HUDEP-2 (cell line): ENCODE results near the gene NUP210L.
A peak's percentile ranks its signal among the peaks of the same experiment; 100 is the strongest.

ENCODE experiments used
- DNase-seq, 76 experiments: peaks; one replicate each; lab custom pipeline; 2025; ENCODE audit not compliant: unreplicated experiment in 76 of 76; lab: John Stamatoyannopoulos, UW

The NUP210L gene

DNA sequence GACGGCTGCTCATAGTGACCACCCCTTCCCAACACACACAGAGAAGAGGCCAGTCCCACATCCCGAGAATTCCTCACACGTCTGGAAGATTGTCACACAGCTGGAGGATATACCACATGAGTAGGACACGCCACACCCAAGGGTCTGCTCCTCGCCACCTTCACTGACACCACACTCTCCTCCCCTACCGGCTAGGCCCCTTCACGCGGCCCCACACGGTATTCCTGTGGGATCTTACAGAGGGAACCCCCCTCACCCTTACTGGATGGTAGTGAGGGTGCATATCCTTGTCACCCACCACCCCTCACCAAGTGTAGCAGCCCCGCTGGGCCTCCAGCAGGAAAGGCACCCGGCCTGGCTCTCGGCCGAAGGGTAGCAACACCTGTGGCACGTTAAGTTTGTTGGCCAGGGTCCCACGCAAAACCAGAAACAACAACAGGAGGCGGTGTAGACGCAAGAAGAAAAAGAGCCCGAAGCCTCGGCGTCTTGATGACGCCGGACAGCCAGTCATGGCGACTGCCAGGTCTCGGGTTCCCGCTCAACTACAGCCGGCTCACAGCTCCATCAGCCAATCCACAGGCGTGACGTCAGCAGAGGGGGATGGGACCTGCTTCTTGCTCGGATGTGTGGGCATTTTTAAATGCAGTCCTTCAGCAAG lies at the start of gene NUP210L:
Gene NUP210L, minus strand, starts transcription at position 540 of the 658 bp plus-strand sequence.
- peak in 40 of 76 experiments; percentile 13 to 81 (median 40) for DNase-seq

DNA sequence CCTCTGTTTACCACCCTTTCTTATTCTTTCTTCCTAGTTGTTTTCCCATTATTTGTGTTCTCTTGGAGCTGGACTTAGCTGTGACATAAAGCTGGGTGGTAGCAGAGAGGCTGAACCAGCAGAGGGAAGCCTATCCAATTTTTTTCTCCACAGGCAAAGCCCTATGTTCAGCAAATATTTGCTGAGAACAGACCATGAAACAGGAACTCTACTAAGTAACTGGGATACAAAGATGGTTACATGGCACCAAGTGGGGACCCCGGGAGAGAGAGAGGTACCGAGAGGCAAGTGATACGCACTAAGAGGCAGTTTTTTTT lies 44.6 kb upstream of the NUP210L start:
- DNase-seq = no peak

DNA sequence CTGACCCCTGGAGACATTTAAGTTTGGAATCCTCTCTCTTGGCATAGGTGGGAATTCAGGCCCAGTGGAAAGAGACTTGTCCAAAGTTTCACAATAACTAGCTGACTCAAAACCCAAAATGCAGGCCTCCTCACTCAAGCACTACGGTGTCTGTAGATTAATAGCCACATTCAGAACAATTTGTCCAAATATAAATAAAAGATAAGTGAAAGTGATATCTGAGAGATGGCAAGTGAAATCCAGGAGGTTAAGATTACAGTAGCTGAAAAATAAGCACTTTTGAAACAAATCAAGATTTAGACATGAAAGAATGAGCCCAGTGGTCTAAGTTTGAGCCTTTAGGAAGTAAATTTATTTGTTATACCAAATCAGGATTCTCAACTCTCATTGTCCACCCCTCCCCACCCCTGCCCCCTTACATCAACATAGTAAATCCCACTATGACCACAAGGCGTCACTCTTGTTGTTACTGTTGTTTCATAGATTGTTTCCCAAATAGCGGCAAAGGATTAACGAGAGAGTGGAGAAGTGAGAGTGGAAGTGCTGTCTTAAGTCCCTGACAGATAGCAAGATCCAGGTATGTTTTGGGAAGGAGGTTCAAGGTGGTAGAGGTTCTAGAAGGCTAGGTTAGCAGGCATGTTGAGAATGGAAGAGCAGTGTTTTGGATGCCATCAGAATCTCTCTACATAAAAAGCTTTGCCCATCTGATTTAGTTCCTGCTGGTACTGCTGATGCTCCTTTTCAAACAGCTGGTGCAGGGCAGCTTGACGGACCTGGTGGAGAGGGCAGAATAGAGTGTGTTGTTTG lies 44.1 kb upstream of the NUP210L start:
- DNase-seq = peak in 30 of 76 experiments; percentile 1 to 57 (median 26)

DNA sequence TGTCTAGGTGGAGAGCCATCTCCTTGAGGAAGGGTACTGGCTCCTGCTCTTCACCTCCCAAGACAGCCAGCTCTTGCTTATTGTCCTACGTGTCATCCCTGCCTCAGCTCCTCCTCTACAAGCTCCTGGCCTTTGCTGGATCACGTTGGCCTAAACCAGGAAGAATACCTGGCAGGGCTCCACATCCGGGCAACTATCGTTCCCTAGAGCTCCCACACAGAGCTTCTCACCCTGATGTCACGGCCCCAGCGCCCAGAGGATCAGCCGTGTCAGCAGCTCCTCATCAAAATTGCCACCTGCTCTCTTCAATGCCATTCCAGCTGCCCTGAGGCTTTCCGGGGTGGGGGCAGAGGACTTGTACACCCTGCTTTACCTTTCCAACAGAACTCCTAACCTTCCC lies 38.9 kb upstream of the NUP210L start:
- no peak for DNase-seq

DNA sequence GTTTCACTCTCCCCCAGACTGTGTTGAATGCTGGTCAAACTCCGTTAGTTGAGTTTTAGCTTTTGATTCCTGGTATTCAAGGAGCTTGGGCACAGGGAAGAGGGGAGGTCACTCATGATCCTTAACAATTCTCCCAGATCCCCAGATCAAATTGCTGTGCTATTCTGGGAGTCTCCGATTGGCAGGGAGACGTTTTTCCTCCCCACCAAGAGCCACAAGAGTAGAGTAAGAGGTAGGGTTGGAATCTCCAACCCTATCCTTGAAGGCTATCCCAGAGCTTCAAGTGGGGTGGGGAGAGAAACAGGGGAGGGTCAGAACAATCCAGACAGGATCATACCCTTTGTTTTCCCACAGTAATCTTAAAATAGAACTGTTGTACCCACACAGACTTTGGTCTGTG lies 37.6 kb upstream of the NUP210L start:
- no peak for DNase-seq

DNA sequence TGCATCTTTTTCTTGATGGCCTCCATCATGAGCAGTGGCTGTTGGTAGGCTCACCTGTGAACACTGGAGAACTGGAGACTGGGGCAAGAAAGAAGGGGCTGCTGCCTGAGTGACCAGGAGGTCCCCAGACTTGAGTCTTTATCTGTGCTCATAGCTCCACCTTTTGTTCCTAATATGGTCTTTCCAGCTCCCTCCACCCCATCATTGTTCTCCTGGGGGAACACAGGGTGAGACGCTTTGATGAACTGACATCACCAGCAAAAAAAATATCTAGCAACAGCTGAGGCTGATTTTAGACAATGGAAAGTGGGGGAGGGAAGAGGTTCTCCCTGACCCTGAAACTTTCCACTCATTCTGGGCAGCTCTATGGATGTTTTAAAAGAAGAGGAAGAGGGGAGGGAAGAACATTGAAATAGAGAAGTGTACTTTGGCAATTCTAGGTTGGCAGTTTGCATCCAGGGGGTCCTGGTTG lies 37.2 kb upstream of the NUP210L start, which contains the start of gene TPM3:
Gene TPM3, minus strand, starts transcription at position 111 of the 472 bp plus-strand sequence. Its CDS starts 82 bp downstream, at position 29.
- no peak for DNase-seq

DNA sequence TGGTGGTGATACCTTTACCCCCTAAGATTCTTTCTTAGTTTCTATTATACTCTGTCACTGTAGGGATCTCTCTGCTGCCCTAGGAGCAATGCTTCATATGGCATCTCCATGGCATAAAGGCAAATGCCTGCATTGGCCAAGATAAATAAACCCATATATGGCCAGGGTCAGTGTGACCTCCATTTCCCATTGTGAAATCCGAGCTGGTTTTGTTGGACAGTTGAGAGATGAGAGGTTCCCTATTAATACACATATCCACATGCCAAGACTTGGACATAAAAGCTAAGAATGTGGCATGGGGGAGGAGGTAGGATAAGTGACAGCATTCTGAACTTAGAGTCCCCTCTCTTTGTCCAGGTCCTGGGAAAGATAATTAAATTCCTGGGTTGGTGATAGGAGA lies 35.7 kb upstream of the NUP210L start:
- no peak for DNase-seq

DNA sequence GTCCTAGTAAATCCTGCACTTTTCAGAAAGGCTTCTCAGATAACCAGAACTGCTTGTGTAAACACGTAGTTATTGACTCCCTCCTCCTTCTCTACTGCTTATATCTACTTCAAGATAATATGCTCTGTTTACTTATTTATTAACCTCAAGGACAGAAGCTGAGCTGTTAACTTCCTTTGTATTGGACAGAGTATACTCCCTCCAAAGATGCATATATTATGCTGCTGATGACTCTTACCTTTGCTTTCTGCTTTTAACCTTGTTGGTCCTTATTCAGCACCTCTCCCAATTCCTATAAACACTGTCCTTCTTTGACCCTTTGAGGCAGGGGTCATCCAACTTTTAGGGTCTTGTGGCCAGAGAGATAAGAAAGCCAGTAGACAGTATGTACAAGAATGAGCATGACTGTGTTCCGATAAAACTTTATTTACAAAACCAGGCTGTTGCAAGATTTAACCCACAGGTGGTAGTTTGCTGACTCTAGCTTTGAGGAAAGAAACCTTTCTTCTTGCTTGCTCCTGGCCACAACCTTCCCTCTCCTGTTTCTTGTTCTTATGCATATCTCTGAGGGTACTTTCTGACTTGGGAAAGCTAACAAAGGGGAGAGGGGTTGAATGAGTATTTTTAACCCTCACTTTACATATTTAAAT lies 32.1 kb upstream of the NUP210L start:
- no peak for DNase-seq

DNA sequence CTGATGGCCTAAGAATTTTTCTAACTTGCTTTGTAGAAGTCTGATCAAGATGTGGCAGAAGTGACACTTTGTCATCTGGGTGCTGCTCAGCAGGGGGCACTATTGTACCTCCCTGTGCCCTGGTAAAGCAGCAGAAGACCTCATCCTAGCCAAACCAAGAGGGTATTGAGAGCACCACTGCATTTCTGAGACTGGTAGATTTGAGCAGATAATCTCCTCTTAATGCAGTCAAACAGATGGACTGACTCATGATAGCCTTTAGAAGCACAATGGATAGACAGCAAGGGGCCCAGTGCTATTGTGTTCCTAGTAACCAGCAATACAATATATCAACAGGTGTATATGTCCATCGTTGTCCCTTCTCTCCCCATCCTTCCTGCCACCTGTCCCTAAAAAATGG lies 31.3 kb upstream of the NUP210L start:
- peak in 66 of 76 experiments; percentile 7 to 78 (median 50) for DNase-seq

DNA sequence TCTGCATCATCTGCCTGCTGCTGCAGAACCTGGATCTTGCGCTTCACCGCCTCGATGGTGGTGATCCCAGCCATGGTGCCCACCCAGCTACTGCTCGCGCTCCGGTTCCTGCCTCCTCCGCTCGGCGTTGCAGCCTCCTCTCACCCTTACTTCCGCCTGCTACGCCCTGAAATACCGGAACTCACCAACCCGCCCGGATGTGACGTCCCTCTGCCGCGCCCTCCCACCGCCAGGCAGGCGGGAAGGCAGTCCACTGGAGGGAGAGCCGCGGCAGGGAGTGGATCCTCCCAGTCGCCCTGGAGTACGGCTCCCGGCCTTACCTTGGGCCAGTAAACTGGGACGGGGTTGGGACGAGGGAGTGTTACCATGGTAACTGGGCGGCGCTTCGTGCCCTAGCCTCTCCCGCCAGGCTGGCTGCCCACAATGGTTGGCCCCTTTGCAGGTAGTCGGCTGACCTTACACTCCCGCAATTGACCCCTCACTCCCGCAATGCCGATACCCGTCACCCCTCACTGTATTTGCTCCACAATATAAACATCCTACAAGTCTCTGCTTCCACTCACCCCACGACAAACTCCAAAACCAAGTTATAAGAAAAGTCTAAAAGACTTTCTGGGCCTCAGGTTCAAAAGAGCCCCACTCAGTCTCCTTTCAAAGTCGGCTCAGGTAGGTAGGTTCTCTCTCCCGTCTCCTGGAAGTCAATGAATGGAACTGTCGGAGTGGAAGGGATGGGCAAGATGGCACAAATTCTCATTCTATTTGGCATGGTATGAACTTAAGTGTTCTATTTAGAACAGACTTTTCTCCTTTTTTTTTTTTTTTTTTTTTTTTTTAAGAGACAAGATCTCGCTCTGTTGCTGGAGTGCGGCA lies 28.4 kb upstream of the NUP210L start:
- peak in 75 of 76 experiments; percentile 52 to 96 (median 89) for DNase-seq

DNA sequence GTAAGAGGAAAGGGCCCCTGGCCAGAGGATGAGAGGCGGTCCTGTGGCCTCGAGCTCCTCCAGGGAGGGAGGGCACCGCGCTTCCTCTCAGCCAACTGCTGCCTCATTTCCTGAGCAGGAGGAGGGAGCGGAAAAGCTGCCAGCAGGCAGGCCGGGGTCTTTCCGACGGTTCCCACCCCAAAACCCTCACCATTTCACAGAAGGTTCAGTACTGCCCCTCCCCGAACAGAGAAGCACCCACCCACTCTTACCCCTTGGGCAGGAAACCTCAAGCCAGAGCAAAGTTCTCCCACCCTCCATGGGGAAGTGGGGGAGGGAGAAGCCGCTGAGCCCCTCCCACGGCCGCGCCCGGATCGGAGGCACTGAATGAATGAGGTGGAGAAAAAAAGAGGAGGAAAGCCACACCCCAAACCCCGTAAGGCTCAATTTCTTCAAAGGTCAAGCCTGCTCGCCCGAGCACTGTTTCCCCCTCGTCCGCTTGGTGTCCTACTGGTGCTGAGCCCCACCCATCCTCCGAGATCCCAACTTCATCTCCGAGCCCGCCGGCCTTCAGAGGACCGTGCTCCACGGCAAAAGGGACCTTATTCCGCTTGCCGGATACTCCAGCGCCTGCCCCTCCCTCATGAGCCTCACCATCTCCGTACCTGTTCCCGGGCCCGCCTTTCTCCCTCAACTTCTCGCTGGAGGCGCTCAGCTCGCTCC lies 27.6 kb upstream of the NUP210L start:
- peak in 68 of 76 experiments; percentile 19 to 80 (median 60) for DNase-seq

DNA sequence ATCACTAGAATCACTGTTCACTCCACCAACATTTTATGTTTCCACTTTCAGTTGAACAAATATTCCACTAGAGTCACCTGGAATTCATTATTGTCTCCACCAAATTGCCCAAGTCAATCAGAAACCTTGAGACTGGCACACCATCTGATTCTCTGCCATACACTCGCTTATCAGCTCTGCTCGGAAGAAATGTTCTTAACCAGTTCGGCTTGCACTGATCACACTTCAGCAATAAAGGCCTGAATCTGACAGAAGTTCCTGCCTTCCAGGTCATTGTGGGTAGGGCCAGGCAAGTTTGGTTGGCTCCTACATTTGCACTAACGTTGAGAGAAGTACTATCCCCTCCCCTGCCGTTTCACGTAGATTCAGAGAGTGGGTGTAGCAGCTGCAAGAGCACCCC lies 27.1 kb upstream of the NUP210L start:
- peak in 10 of 76 experiments; percentile 26 to 72 (median 56) for DNase-seq

DNA sequence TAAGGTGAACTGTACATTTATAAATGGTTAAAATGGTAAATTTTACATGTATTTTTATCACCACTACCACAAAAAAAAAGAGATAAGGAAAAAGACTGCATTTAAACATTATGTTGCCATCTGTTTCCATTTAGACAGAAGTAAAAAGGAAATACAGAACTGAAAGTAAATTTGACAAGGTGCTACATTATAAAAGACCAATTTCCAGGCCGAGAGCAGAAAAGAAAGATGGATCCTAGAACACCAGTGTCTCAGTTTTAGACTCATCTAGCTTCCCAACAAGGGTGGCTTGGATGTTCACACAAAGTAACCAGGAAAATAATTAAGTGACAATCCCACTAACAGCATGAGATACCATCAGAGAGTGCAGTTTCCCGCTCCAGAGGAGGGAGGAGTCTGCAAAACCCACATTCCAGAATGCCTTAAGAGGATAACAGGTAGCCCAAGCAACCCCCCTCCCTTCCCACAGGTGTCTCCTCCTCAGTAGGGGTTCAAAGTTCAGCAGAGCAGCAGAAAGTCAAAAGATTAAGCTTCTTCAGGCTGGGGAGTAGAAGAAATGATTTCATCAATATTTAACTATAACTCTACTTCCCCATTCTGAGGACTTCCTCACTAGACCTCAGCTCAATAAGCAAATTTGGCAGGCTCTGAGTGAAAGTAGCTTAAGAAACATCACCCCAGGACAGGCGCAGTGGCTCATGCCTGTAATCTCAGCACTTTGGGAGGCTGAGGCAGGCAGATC lies 25.2 kb upstream of the NUP210L start:
- no peak for DNase-seq

DNA sequence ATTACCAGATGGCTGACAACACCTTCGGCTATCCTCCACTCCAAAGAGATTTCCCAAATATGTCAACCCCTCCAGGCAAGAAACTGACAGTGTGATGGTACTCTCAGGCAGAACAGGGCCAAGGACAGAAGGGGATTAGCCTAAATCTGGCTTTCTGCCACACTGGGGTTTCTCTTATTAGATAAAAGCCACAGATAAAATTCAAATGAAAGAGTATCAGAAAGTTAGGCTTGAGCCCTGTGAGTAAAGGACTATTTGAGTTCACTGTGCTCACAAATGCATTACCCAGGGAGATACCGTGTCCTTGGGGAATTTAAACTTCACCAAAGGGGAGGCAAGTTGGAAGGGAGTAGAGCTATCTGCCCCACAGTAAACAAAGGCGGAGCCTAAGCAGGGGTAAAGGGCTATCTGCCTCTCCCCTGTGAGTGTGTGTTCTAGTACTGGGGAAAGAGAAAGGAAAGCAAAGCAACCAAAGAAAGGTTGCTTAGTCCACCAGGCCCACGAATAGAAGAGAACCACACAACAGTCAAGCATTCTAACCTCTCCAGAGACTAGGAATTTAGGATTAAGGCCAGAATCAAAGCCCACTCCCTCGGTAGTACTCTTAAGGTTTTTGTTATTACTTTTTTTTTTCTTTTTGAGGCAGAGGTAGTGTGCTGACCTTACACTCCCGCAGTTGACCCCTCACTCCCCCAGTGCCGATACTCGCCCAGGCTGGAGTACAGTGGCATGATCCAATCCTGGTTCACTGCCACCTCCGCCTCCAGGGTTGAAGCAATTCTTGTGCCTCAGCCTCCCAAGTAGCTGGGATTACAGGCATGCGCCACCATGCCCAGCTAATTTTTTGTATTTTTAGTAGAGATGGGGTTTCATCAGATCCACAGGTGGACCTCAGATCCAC lies 24.3 kb upstream of the NUP210L start:
- peak in 20 of 76 experiments; percentile 3 to 36 (median 16) for DNase-seq

DNA sequence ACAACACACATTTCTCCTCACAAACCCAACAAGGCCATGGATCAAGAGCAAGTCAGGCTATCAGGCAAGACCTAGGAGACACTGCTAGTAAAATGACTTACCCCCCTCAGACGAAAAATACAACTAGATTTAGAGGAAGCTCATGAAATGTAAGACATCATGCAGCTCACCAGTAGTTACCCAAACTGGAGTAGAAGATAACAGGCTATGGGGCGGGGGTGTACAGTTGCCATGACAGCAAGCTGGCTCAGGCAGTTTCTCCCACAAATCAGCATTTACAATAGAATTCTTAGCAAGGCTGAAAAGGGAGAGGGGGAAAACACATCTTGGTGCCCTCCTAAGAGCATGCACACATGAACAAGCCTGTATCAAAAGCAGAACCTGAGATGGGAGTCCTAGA lies 23.1 kb upstream of the NUP210L start:
- DNase-seq = peak in 42 of 76 experiments; percentile 6 to 63 (median 32)

DNA sequence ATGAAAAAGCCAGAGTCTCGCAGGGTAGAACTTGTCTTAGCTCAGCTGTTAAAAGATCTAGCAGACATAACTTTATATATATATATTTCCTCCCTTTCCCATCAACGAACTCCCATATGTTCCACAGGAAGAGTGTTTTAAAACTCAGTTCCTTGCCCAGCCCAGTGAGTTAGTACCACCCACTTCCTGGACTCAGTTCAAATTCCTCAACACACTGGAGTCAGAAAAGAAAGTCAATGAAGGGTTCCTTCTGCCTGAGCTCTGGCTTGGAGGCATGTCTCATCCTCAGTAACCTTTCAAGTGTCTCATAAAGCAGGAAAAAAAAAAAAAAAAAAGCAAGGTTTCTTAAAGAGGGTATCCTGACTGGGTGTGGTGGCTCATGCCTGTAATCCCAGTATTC lies 21.5 kb upstream of the NUP210L start:
- peak in 12 of 76 experiments; percentile 7 to 46 (median 25) for DNase-seq

DNA sequence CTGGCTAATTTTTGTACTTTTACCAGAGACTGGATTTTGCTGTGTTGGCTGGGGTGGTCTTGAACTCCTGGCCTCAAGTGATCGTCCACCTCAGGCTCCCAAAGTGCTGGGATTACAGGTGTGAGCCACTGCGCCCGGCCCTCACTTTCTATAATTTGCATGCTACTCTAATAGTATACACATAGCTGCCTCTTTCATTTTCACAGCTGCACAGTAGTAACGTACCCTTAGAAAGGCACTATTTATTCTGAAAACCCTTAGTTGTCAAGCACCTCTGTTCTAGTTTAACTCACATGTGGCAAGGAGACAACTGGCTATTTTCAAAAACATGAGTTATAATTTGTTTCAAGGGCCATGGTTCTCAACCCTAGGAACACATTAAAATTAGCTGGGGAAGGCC lies 19.8 kb upstream of the NUP210L start:
- DNase-seq = no peak

DNA sequence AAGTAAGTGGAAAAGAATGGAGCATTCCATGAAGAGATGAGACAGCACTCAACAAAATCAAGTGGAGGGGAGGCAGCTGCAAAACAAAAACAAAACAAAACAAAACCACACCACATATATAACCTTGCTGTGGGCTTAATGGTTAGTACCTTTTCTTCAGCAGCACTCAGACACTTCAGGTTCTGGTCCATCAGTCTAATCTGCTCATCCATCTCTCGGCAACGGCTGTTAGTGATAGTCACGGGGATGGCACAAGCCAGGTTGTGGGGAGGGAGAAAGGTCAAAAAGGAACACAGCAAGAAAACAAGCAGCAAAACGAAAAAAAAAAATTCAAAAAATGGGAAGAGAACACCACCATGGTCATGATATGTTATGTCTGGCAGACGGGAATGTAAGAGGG lies 17.0 kb upstream of the NUP210L start:
- DNase-seq = no peak
